Spleen (tissue), 7 donors: ENCODE data around the gene GNB1.
"Not testable (repeated sequence)": the region's sequence is repeated elsewhere in the genome, so short reads cannot be mapped to it uniquely, and the experiment has no call there.

Source experiments
- CTCF ChIP-seq, 11 experiments: fragments of 200-600 bp in 7 of 11; fragments of 450-650 bp in 4 of 11; sonication (generic) in 4 of 11; IDR thresholded peaks in 8 of 11; conservative IDR thresholded peaks in 3 of 11; 1 replicate in 7 of 11; 2 replicates in 4 of 11; pipeline versions ENCODE4 v1.4.0 to v1.8.0; 2016 to 2021; ENCODE audit warnings: antibody characterized with exemption in 11 of 11, inconsistent platforms in 4 of 11, mild to moderate bottlenecking in 1 of 11
- POLR2A ChIP-seq, 3 donors: fragments of 450-650 bp; IDR thresholded peaks; one replicate each; pipeline ENCODE4 v1.5.1; 2017; ENCODE audit warnings: antibody characterized with exemption in 3 of 3, mild to moderate bottlenecking in 1 of 3
- donor health status: DM: no; HTN: no; CAD: no; lungs with moderate emphysema.
- donor health status: DM: no; HTN: no; CAD: no.
- donor health status: DM: no; HTN: no; CAD: no.

DNA sequence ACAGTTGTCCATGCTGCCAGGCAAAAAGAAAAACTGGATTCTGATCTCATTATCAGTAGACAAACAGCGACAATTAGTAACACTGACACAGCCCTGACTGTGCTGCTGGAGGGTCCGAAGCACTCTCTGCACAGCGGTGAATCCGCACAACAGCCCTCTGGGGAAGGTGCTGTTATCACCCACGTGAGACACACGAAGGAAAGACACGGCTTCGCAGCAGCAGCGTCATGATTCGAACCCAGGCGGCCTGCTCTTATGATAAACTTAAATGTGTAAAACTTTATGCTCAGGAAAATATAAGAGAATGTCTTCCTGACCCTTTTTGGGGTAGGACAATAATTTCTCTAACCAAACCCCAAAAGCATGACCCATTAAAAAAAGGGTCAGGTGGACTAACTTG, 148.4 kb downstream of the GNB1 start:
- not testable (repeated sequence) for TF ChIP-seq CTCF (IDR thresholded peaks at IDR 0.05 in 8 of 11, conservative IDR thresholded peaks at IDR 0.05 in 3 of 11); POLR2A (IDR thresholded peaks at IDR 0.05)
